GM18867 (cell line): Measurements from ENCODE around the gene TIAM2.
A peak's percentile ranks its signal among the peaks of the same experiment; 100 is the strongest.

Source experiments
- ATAC-seq: cut with Tn5 transposase; IDR thresholded peaks from one replicate; pipeline ENCODE4 v1.9.1; 2021; ENCODE audit warnings: mild to moderate bottlenecking, moderate library complexity; ENCODE audit not compliant: unreplicated experiment

Gene TIAM2

GRCh38 chr6:155250701-155251381 is 255.7 kb downstream of the TIAM2 start:
- ATAC-seq = no peak

- no peak for ATAC-seq
Observed at GRCh38 chr6:155252581-155252980, 257.5 kb downstream of the TIAM2 start.

- ATAC-seq = no peak
Observed at GRCh38 chr6:155253337-155253736, 258.2 kb downstream of the TIAM2 start.

- no peak for ATAC-seq
Observed at GRCh38 chr6:155254139-155254538, 259.0 kb downstream of the TIAM2 start.

GRCh38 chr6:155256122-155256795 is 261.1 kb downstream of the TIAM2 start:
- ATAC-seq = no peak

GRCh38 chr6:155257796-155258195 is 262.7 kb downstream of the TIAM2 start:
- no peak for ATAC-seq

GRCh38 chr6:155259204-155259603 is 264.1 kb downstream of the TIAM2 start:
- no peak for ATAC-seq

- ATAC-seq = no peak
Observed at GRCh38 chr6:155259897-155260296, 264.8 kb downstream of the TIAM2 start.

- ATAC-seq = peak; percentile 78
Observed at GRCh38 chr6:155260686-155261085, 265.6 kb downstream of the TIAM2 start.

GRCh38 chr6:155261111-155261900 is 266.2 kb downstream of the TIAM2 start:
- peak; percentile 58 for ATAC-seq

- no peak for ATAC-seq
Observed at GRCh38 chr6:155262655-155263054, 267.5 kb downstream of the TIAM2 start.

- no peak for ATAC-seq
Observed at GRCh38 chr6:155263373-155264063, 268.4 kb downstream of the TIAM2 start, which contains the start of gene CLDN20. Gene CLDN20 (plus strand): TSS chr6:155264013. CDS start chr6:155275720, 11,707 bp downstream.

- ATAC-seq = no peak
Observed at GRCh38 chr6:155264693-155265320, 269.7 kb downstream of the TIAM2 start.

GRCh38 chr6:155265843-155266535 is 270.9 kb downstream of the TIAM2 start:
- ATAC-seq = no peak

GRCh38 chr6:155267411-155267810 is 272.3 kb downstream of the TIAM2 start:
- ATAC-seq = no peak

- ATAC-seq = peak; percentile 60
Observed at GRCh38 chr6:155268088-155268867, 273.2 kb downstream of the TIAM2 start.

GRCh38 chr6:155269765-155270164 is 274.6 kb downstream of the TIAM2 start:
- ATAC-seq = no peak

- ATAC-seq = no peak
Observed at GRCh38 chr6:155270561-155271091, 275.5 kb downstream of the TIAM2 start.

GRCh38 chr6:155271145-155271544 is 276.0 kb downstream of the TIAM2 start:
- no peak for ATAC-seq
